ENCODE measurements around the gene NDE1. TPM values are rescaled to one million over a fixed set of nuclear protein-coding genes. Genes with fewer than 3 reads are reported as not detected.

NDE1 gene
- total and polyA plus RNA-seq, 2 of the 4 experiments (the other 2 are of a cell fraction) = 22.7 to 29.2 TPM

- Histone ChIP-seq H4K5ac (ENCODE audit: low read depth, low read length) (no peak overlapping the region), H3K18ac (ENCODE audit: low read depth, low read length) (no peak overlapping the region), H2AK9ac (replicated peaks; ENCODE audit: low read depth, low read length, poor library complexity) (no peak overlapping the region), H3K9me3 (ENCODE audit: control insufficient read depth, insufficient read depth, low read length) (no peaks in the 10 kb centered on the region), H3K4ac (ENCODE audit: low read depth, low read length) (no peak overlapping the region), H3K27me3 (ENCODE audit: control insufficient read depth, insufficient read depth, low read length) (no peaks in the 10 kb centered on the region), H2AK5ac (ENCODE audit: low read depth, low read length) (no peak overlapping the region), H3K27ac (ENCODE audit: insufficient read depth, low read length) (no peak overlapping the region), H3K36me3 (ENCODE audit: control insufficient read depth, insufficient read depth, low read length) (peaks cover 16% of the 10 kb centered on the region), H3K4me3 (ENCODE audit: insufficient read depth, low read depth, low read length) (no peak overlapping the region), H4K20me1 (ENCODE audit: insufficient read depth, low read length) (no peaks in the 10 kb centered on the region; the same call in 1 of the 2 replicates), H2BK15ac (ENCODE audit: low read depth, low read length) (no peak overlapping the region), H3K56ac (ENCODE audit: extremely low read depth, insufficient read depth, low read length) (no peak overlapping the region), H3K79me1 (ENCODE audit: low read depth in 1 of 2, low read length in 2 of 2) (peaks cover 21 to 26% of the 10 kb centered on the region in 2 experiments), H3K4me2 (ENCODE audit: low read depth, low read length) (no peak overlapping the region), H2BK5ac (ENCODE audit: low read depth, low read length, poor library complexity, severe bottlenecking) (no peak overlapping the region), H2BK20ac (ENCODE audit: low read depth, low read length) (no peak overlapping the region), H3K23ac (ENCODE audit: low read depth, low read length) (no peak overlapping the region), H3K9me1 (ENCODE audit: insufficient read depth, low read length) (no peaks in the 10 kb centered on the region), H2BK120ac (ENCODE audit: low read depth, low read length) (no peak overlapping the region), H3K9ac (ENCODE audit: low read depth, low read length) (no peak overlapping the region), H3K4me1 (ENCODE audit: control insufficient read depth, insufficient read depth, low read length) (peaks cover 5% of the 10 kb centered on the region), H3K14ac (replicated peaks; ENCODE audit: low read depth, low read length) (no peak overlapping the region), H4K91ac (ENCODE audit: insufficient read depth, low read depth, low read length) (no peak overlapping the region), H4K8ac (ENCODE audit: low read depth in 2 of 2, low read length in 2 of 2) (no peak overlapping the region), H2AFZ (replicated peaks; ENCODE audit: low read length, poor library complexity) (no peak overlapping the region)
- POLR2A ChIA-PET (ENCODE audit: unreplicated experiment) = no interaction called here
- no TSS peak for BruUV-seq (replicated peaks)
- TF ChIP-seq MAFK (IDR thresholded peaks at IDR 0.05; ENCODE audit: low read depth, low read length) (no peak), MXI1 (IDR thresholded peaks at IDR 0.05; ENCODE audit: borderline replicate concordance, low read depth, low read length) (no peak), SMC3 (IDR thresholded peaks at IDR 0.05; ENCODE audit: low read depth, low read length) (no peak), CHD1 (IDR thresholded peaks at IDR 0.05; ENCODE audit: low read depth, low read length) (no peak), RFX5 (IDR thresholded peaks at IDR 0.05; ENCODE audit: low read depth, low read length) (no peak), CTCF (conservative IDR thresholded peaks at IDR 0.05; ENCODE audit: low read depth, low read length) (no peak), BHLHE40 (IDR thresholded peaks at IDR 0.05; ENCODE audit: low read depth, low read length) (no peak), POLR2A (IDR thresholded peaks at IDR 0.05; ENCODE audit: low read depth, low read length) (no peak), RAD21 (IDR thresholded peaks at IDR 0.05; ENCODE audit: low read length) (no peak)
- dilution Hi-C loops (cut with HindIII; ENCODE audit: low sequenced_read_pairs, unreplicated experiment) (no loop called here), in situ Hi-C loops (cut with MboI; ENCODE audit: low sequenced_read_pairs) (loop anchor here (5.0 kb wide), 1 partner anchor 51 kb away; no protein-coding TSS in a partner anchor), intact Hi-C loops (cut with micrococcal nuclease) (no loop called here)
- ATAC-seq (ENCODE audit: low read depth) (no peak), DNase-seq (no peak)
- 100% methylated on average over 1 of the region's 4 CpGs; no CpG with 5 or more reads in 1 of the 2 experiments for WGBS, 2 experiments (ENCODE audit: extremely low coverage in 2 of 2, insufficient read length in 1 of 2)
- CTCF ChIA-PET = interaction anchor here (0.6 kb wide), 1 partner anchor 49 kb away, joined by 3 read pairs; no protein-coding TSS in a partner anchor
These were observed 9.1 kb upstream of the NDE1 start for GRCh38 chr16:15640966-15641365.

Data from IMR-90 (cell line).